Measurements from ENCODE around the gene DYNLT5.
"Not testable (repeated sequence)": the region's sequence is repeated elsewhere in the genome, so short reads cannot be mapped to it uniquely, and the experiment has no call there.

Gene DYNLT5

DNA sequence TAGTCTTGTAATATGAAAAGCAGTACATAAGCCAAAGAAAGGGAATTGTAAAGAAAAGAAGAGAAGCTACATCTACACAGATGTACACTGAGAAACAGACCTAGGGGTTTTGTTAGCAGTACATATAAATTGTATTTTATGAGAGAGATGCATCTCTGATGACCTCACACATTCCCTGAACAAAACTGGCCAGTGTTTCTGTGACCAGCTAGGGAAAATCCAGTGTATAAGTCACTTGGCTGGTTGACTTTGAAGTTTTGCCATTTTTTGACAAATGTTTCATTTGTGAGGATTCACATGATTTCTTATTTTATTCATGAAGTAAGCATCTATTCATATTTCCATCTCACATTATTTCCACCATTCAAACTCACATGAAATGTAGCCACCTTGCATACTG, 28.3 kb upstream of the DYNLT5 start:
- Mint-ChIP-seq H3K27me3 (ENCODE audit: low read depth) (peaks cover 7% of the 10 kb centered on the region), H3K36me3 (ENCODE audit: low read depth) (peaks cover 4% of the 10 kb centered on the region), H3K4me1 (peaks cover 5% of the 10 kb centered on the region), H3K9me3 (no peaks in the 10 kb centered on the region), H3K27ac (peak overlapping the region in 1 of 3 experiments; percentile 56), H3K4me3 (no peak overlapping the region)
- TF ChIP-seq CTCF (IDR thresholded peaks at IDR 0.05; ENCODE audit: unreplicated experiment in 3 of 3): no peak

- H3K27ac Mint-ChIP-seq: peak overlapping the region in 2 of 3 experiments; percentile 73
Measured at GRCh38 chr1:66725885-66726665, 26.2 kb upstream of the DYNLT5 start.

DNA sequence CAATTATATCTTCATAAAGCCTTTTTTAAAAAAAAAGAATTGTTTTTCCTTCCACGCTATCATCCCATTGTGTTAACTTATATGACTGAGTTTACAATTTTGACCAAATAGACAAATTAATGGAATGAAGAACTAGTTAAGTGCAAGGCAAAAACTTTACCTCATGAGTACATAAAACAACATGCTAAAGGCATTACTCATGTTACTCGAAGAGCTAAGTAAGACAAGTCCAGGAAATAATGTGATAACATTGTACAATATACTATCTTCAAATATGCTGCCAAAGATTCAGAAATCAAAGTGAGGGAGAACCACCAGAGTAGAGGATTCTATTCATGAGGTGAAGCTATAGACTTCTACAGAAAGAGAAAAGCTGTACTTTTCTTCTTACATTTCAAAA, 24.2 kb upstream of the DYNLT5 start:
- Mint-ChIP-seq H3K9me3 (no peaks in the 10 kb centered on the region), H3K27me3 (ENCODE audit: low read depth) (peaks cover 11% of the 10 kb centered on the region), H3K4me3 (no peak overlapping the region), H3K27ac (no peak overlapping the region), H3K4me1 (peaks cover 5% of the 10 kb centered on the region), H3K36me3 (ENCODE audit: low read depth) (no peaks in the 10 kb centered on the region)
- no peak for TF ChIP-seq CTCF (IDR thresholded peaks at IDR 0.05; ENCODE audit: unreplicated experiment in 3 of 3)

More at GRCh38 chr1:66725885-66726665, 26.2 kb upstream of the DYNLT5 start:
- peak; percentile 90 to 95 (median 94) for TF ChIP-seq CTCF (IDR thresholded peaks at IDR 0.05; ENCODE audit: unreplicated experiment in 3 of 3)
- H3K4me1 Mint-ChIP-seq: peaks cover 5% of the 10 kb centered on the region
- H3K36me3 Mint-ChIP-seq (ENCODE audit: low read depth): peaks cover 4% of the 10 kb centered on the region
- H3K4me3 Mint-ChIP-seq: no peak overlapping the region
- H3K27me3 Mint-ChIP-seq (ENCODE audit: low read depth): peaks cover 11% of the 10 kb centered on the region
- H3K9me3 Mint-ChIP-seq: no peaks in the 10 kb centered on the region

- H3K36me3 Mint-ChIP-seq (ENCODE audit: low read depth); H3K27ac Mint-ChIP-seq; H3K4me3 Mint-ChIP-seq; H3K4me1 Mint-ChIP-seq; H3K9me3 Mint-ChIP-seq: not testable (repeated sequence)
- peaks cover 11% of the 10 kb centered on the region for H3K27me3 Mint-ChIP-seq (ENCODE audit: low read depth)
Measured at GRCh38 chr1:66728716-66729115, 23.5 kb upstream of the DYNLT5 start.

DNA sequence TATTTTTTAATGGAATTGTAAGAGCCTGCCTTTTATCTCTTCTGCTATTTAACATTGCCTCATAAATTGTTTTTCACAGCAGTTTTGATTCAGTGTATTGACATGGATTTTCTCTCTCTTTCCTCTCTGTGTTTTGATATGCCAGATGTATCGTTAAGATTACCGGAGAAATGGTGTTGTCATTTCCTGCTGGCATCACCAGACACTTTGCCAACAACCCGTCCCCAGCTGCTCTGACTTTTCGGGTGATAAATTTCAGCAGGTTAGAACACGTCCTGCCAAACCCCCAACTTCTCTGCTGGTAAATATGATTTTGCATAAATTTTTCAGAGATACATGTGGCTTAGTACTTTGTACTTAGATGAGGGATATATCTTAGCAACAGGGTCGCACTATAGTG, 23.1 kb upstream of the DYNLT5 start:
- Mint-ChIP-seq H3K27me3 (ENCODE audit: low read depth) (peaks cover 11% of the 10 kb centered on the region), H3K4me3 (no peak overlapping the region), H3K27ac (no peak overlapping the region), H3K9me3 (no peaks in the 10 kb centered on the region), H3K4me1 (peaks cover 5% of the 10 kb centered on the region), H3K36me3 (ENCODE audit: low read depth) (no peaks in the 10 kb centered on the region)
- TF ChIP-seq CTCF (IDR thresholded peaks at IDR 0.05; ENCODE audit: unreplicated experiment in 3 of 3): no peak

GRCh38 chr1:66729523-66729922, 22.7 kb upstream of the DYNLT5 start:
- TF ChIP-seq CTCF (IDR thresholded peaks at IDR 0.05; ENCODE audit: unreplicated experiment in 3 of 3): no peak
- Mint-ChIP-seq H3K4me1 (peaks cover 5% of the 10 kb centered on the region), H3K27me3 (ENCODE audit: low read depth) (peaks cover 11% of the 10 kb centered on the region), H3K36me3 (ENCODE audit: low read depth) (no peaks in the 10 kb centered on the region), H3K27ac (no peak overlapping the region), H3K9me3 (no peaks in the 10 kb centered on the region), H3K4me3 (no peak overlapping the region)
